ENCODE measurements around the gene AARS2. TPM values are rescaled to one million over a fixed set of nuclear protein-coding genes. Genes with fewer than 3 reads are reported as not detected.

Gene AARS2
- total and polyA plus RNA-seq, 2 of the 4 experiments (the other 2 are of a cell fraction), result 9.1 to 10.4 TPM

- Histone ChIP-seq H3K14ac (replicated peaks; ENCODE audit: low read depth, low read length) (no peak overlapping the region), H2BK5ac (ENCODE audit: low read depth, low read length, poor library complexity, severe bottlenecking) (no peak overlapping the region), H2BK120ac (ENCODE audit: low read depth, low read length) (no peak overlapping the region), H3K27ac (ENCODE audit: insufficient read depth, low read length) (no peak overlapping the region), H2BK15ac (ENCODE audit: low read depth, low read length) (no peak overlapping the region), H3K56ac (ENCODE audit: extremely low read depth, insufficient read depth, low read length) (no peak overlapping the region), H4K8ac (ENCODE audit: low read depth in 2 of 2, low read length in 2 of 2) (no peak overlapping the region), H3K79me1 (ENCODE audit: low read depth in 1 of 2, low read length in 2 of 2) (no peaks in the 10 kb centered on the region), H2AK9ac (replicated peaks; ENCODE audit: low read depth, low read length, poor library complexity) (no peak overlapping the region), H3K4me1 (ENCODE audit: control insufficient read depth, insufficient read depth, low read length) (no peaks in the 10 kb centered on the region), H3K23ac (ENCODE audit: low read depth, low read length) (no peak overlapping the region), H3K36me3 (ENCODE audit: control insufficient read depth, insufficient read depth, low read length) (no peaks in the 10 kb centered on the region), H2AFZ (replicated peaks; ENCODE audit: low read length, poor library complexity) (no peak overlapping the region), H2AK5ac (ENCODE audit: low read depth, low read length) (no peak overlapping the region), H3K9me3 (ENCODE audit: control insufficient read depth, insufficient read depth, low read length) (no peaks in the 10 kb centered on the region), H3K4me2 (ENCODE audit: low read depth, low read length) (no peak overlapping the region), H3K27me3 (ENCODE audit: control insufficient read depth, insufficient read depth, low read length) (peaks cover 36% of the 10 kb centered on the region), H3K4ac (ENCODE audit: low read depth, low read length) (no peak overlapping the region), H2BK20ac (ENCODE audit: low read depth, low read length) (no peak overlapping the region), H3K9ac (ENCODE audit: low read depth, low read length) (no peak overlapping the region), H3K18ac (ENCODE audit: low read depth, low read length) (no peak overlapping the region), H4K5ac (ENCODE audit: low read depth, low read length) (no peak overlapping the region), H4K91ac (ENCODE audit: insufficient read depth, low read depth, low read length) (no peak overlapping the region), H4K20me1 (ENCODE audit: insufficient read depth, low read length) (no peaks in the 10 kb centered on the region; the same call in 1 of the 2 replicates), H3K9me1 (ENCODE audit: insufficient read depth, low read length) (peaks cover 4% of the 10 kb centered on the region; the same call in 1 of the 2 replicates), H3K4me3 (ENCODE audit: insufficient read depth, low read depth, low read length) (no peak overlapping the region)
- intact Hi-C loops (cut with micrococcal nuclease) (no loop called here), dilution Hi-C loops (cut with HindIII; ENCODE audit: low sequenced_read_pairs, unreplicated experiment) (no loop called here), in situ Hi-C loops (cut with MboI; ENCODE audit: low sequenced_read_pairs) (loop anchor here (5.0 kb wide), 1 partner anchor 53 kb away; no protein-coding TSS in a partner anchor)
- BruUV-seq (replicated peaks), result no TSS peak
- CTCF ChIA-PET, result interaction anchor here (0.6 kb wide), 1 partner anchor 40 kb away, joined by 4 read pairs; no protein-coding TSS in a partner anchor
- TF ChIP-seq RCOR1 (IDR thresholded peaks at IDR 0.05; ENCODE audit: insufficient replicate concordance, low read length) (no peak), RFX5 (IDR thresholded peaks at IDR 0.05; ENCODE audit: low read depth, low read length) (no peak), POLR2A (IDR thresholded peaks at IDR 0.05; ENCODE audit: low read depth, low read length) (no peak), NFE2L2 (IDR thresholded peaks at IDR 0.05; ENCODE audit: low read depth, low read length) (no peak), MAFK (IDR thresholded peaks at IDR 0.05; ENCODE audit: low read depth, low read length) (no peak), BHLHE40 (IDR thresholded peaks at IDR 0.05; ENCODE audit: low read depth, low read length) (no peak), CEBPB (IDR thresholded peaks at IDR 0.05; ENCODE audit: low read depth, low read length) (no peak), MAZ (IDR thresholded peaks at IDR 0.05; ENCODE audit: borderline replicate concordance, low read depth, low read length) (no peak), CHD1 (IDR thresholded peaks at IDR 0.05; ENCODE audit: low read depth, low read length) (no peak), SMC3 (IDR thresholded peaks at IDR 0.05; ENCODE audit: low read depth, low read length) (no peak), FOS (IDR thresholded peaks at IDR 0.05; ENCODE audit: low read depth, low read length) (no peak), RAD21 (IDR thresholded peaks at IDR 0.05; ENCODE audit: low read length) (no peak), MXI1 (IDR thresholded peaks at IDR 0.05; ENCODE audit: borderline replicate concordance, low read depth, low read length) (no peak)
- TF ChIP-seq, protein P1, sequence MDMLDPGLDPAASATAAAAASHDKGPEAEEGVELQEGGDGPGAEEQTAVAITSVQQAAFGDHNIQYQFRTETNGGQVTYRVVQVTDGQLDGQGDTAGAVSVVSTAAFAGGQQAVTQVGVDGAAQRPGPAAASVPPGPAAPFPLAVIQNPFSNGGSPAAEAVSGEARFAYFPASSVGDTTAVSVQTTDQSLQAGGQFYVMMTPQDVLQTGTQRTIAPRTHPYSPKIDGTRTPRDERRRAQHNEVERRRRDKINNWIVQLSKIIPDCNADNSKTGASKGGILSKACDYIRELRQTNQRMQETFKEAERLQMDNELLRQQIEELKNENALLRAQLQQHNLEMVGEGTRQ (IDR thresholded peaks at IDR 0.05; ENCODE audit: low read depth, low read length), result no peak
- TF ChIP-seq, protein P2, sequence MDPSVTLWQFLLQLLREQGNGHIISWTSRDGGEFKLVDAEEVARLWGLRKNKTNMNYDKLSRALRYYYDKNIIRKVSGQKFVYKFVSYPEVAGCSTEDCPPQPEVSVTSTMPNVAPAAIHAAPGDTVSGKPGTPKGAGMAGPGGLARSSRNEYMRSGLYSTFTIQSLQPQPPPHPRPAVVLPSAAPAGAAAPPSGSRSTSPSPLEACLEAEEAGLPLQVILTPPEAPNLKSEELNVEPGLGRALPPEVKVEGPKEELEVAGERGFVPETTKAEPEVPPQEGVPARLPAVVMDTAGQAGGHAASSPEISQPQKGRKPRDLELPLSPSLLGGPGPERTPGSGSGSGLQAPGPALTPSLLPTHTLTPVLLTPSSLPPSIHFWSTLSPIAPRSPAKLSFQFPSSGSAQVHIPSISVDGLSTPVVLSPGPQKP (IDR thresholded peaks at IDR 0.05; ENCODE audit: borderline replicate concordance, low read depth, low read length), result no peak
- TF ChIP-seq, protein P3, sequence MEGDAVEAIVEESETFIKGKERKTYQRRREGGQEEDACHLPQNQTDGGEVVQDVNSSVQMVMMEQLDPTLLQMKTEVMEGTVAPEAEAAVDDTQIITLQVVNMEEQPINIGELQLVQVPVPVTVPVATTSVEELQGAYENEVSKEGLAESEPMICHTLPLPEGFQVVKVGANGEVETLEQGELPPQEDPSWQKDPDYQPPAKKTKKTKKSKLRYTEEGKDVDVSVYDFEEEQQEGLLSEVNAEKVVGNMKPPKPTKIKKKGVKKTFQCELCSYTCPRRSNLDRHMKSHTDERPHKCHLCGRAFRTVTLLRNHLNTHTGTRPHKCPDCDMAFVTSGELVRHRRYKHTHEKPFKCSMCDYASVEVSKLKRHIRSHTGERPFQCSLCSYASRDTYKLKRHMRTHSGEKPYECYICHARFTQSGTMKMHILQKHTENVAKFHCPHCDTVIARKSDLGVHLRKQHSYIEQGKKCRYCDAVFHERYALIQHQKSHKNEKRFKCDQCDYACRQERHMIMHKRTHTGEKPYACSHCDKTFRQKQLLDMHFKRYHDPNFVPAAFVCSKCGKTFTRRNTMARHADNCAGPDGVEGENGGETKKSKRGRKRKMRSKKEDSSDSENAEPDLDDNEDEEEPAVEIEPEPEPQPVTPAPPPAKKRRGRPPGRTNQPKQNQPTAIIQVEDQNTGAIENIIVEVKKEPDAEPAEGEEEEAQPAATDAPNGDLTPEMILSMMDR (conservative IDR thresholded peaks at IDR 0.05; ENCODE audit: low read depth, low read length), result no peak
- DNase-seq (no peak), ATAC-seq (ENCODE audit: low read depth) (no peak)
- WGBS, 2 experiments (ENCODE audit: extremely low coverage in 2 of 2, insufficient read length in 1 of 2), result 0% methylated on average over 1 of the region's 2 CpGs; no CpG with 5 or more reads in 1 of the 2 experiments
- POLR2A ChIA-PET (ENCODE audit: unreplicated experiment), result no interaction called here
These were observed 29.0 kb downstream of the AARS2 start for GRCh38 chr6:44284121-44284520.

Data from IMR-90 (cell line).